Neural crest cell (in vitro differentiated cells): ENCODE data around the gene CNTNAP2. TPM values are rescaled to one million over a fixed set of nuclear protein-coding genes. Genes with fewer than 3 reads are reported as not detected.

Source experiments
- DNase-seq: peaks from one replicate; pipeline ENCODE4 v3.0.0; 2021; ENCODE audit warnings: low read depth, mixed read lengths, low spot score
- H3K27ac Mint-ChIP-seq: one replicate; pipeline ENCODE4 v1.8.0; 2021; ENCODE audit warnings: mild to moderate bottlenecking, mixed read lengths; ENCODE audit not compliant: unreplicated experiment
- H3K27me3 Mint-ChIP-seq: 2 replicates; pipeline ENCODE4 v1.8.0; 2021; ENCODE audit warnings: low read depth, mild to moderate bottlenecking, mixed read lengths
- H3K36me3 Mint-ChIP-seq: 2 replicates; pipeline ENCODE4 v1.8.0; 2021; ENCODE audit warnings: low read depth, mild to moderate bottlenecking, mixed read lengths
- H3K4me1 Mint-ChIP-seq: 2 replicates; pipeline ENCODE4 v1.8.0; 2021; ENCODE audit warnings: mixed read lengths
- H3K4me3 Mint-ChIP-seq: one replicate; pipeline ENCODE4 v1.8.0; 2021; ENCODE audit warnings: mild to moderate bottlenecking, mixed read lengths
- H3K9me3 Mint-ChIP-seq: 2 replicates; pipeline ENCODE4 v1.8.0; 2021; ENCODE audit warnings: mixed read lengths
- CTCF ChIP-seq: fragments of 200-600 bp; sonication (generic); conservative IDR thresholded peaks from 2 replicates; pipeline ENCODE4 v1.5.0; 2021; ENCODE audit warnings: antibody characterized with exemption, mild to moderate bottlenecking
- total RNA-seq: library from RNA; stranded (reverse); gene quantifications from 2 replicates; pipeline ENCODE4 v1.2.1, GENCODE V29; 2021

CNTNAP2 gene
- total RNA-seq, 1 donor from 2014 or later, result 12.9 TPM

- peaks cover 2% of the 10 kb centered on the region for H3K9me3 Mint-ChIP-seq
- no peaks in the 10 kb centered on the region for H3K27me3 Mint-ChIP-seq
- no peak for TF ChIP-seq CTCF
- no peak overlapping the region for H3K27ac Mint-ChIP-seq
- H3K36me3 Mint-ChIP-seq, result no peaks in the 10 kb centered on the region
- no peaks in the 10 kb centered on the region for H3K4me1 Mint-ChIP-seq
- DNase-seq, result no peak
- H3K4me3 Mint-ChIP-seq, result no peak overlapping the region
Observed at GRCh38 chr7:147251751-147252325, 1135.2 kb downstream of the CNTNAP2 start.

DNA sequence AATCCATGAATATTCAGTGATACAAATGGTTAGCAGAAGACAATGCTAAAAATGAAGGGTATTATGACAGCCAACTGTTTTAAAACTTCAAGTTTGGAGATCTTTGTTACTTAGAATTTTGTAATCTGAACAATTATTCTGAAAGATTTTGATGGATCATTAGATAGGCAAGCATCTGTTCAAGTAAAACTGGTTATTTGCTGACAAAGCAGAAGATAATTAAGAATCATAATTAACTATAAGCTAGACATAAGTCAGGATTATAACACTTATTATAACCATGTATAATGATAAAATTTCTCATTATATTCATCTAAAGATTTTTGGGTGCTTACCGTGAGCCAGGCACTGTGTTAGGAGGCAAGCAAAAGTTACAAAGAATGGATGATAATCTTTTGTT lies 1145.1 kb downstream of the CNTNAP2 start:
- Mint-ChIP-seq H3K27me3 (no peaks in the 10 kb centered on the region), H3K4me3 (no peak overlapping the region), H3K27ac (no peak overlapping the region), H3K36me3 (no peaks in the 10 kb centered on the region), H3K9me3 (no peaks in the 10 kb centered on the region), H3K4me1 (no peaks in the 10 kb centered on the region)
- DNase-seq, result no peak
- TF ChIP-seq CTCF, result no peak

- H3K27ac Mint-ChIP-seq, result no peak overlapping the region
- TF ChIP-seq CTCF, result no peak
- H3K9me3 Mint-ChIP-seq, result no peaks in the 10 kb centered on the region
- no peaks in the 10 kb centered on the region for H3K27me3 Mint-ChIP-seq
- H3K4me1 Mint-ChIP-seq, result no peaks in the 10 kb centered on the region
- H3K36me3 Mint-ChIP-seq, result no peaks in the 10 kb centered on the region
- H3K4me3 Mint-ChIP-seq, result no peak overlapping the region
- DNase-seq, result no peak
Observed at GRCh38 chr7:147265528-147265927, 1148.9 kb downstream of the CNTNAP2 start.

- Mint-ChIP-seq H3K9me3 (peaks cover 7% of the 10 kb centered on the region), H3K4me3 (no peak overlapping the region)
Observed at GRCh38 chr7:147276106-147276505, 1159.5 kb downstream of the CNTNAP2 start.

DNA sequence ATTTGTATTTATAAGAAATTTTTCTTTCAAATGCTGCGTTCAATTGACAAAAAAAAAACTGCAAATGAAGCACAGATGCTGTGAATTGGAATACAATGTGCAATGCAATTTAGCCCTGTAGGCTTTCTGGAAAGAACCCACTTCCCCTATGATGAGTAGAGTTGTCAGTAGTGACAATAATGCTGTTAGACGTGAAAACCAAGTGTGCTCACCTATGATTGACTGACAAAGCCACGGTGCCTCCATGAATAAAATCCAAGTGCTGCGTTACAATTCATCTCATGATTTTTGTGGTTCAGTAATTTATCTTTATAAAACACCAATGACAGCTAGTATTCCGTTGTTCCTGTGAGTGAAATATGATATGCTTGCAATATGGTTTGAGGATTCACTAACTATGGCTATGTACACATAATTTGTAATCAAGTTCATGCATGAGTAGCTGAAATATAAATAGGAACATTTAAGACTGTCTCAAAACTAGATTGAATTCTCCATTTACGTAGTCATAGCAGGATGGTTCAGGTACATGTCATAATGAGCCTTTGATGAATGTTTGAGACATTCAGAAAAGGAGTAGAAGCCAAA lies 1160.3 kb downstream of the CNTNAP2 start:
- H3K9me3 Mint-ChIP-seq, result peaks cover 7% of the 10 kb centered on the region
- no peak for TF ChIP-seq CTCF
- H3K36me3 Mint-ChIP-seq, result peaks cover 2% of the 10 kb centered on the region
- H3K27me3 Mint-ChIP-seq, result peaks cover 34% of the 10 kb centered on the region
- no peak for DNase-seq
- no peak overlapping the region for H3K4me3 Mint-ChIP-seq
- H3K27ac Mint-ChIP-seq, result no peak overlapping the region
- H3K4me1 Mint-ChIP-seq, result peaks cover 13% of the 10 kb centered on the region

More at GRCh38 chr7:147276106-147276505, 1159.5 kb downstream of the CNTNAP2 start:
- no peak for TF ChIP-seq CTCF
- Mint-ChIP-seq H3K36me3 (peaks cover 2% of the 10 kb centered on the region), H3K27ac (no peak overlapping the region), H3K4me1 (peaks cover 13% of the 10 kb centered on the region), H3K27me3 (peaks cover 35% of the 10 kb centered on the region)
- DNase-seq, result no peak
